Fibroblast of skin of right biceps (primary cell): ENCODE measurements around the gene MGAT5B.
A peak's percentile ranks its signal among the peaks of the same experiment; 100 is the strongest.

Experiments used
- DNase-seq: peaks from one replicate; pipeline ENCODE4 v3.0.0-alpha.2; 2013

The MGAT5B gene

DNA sequence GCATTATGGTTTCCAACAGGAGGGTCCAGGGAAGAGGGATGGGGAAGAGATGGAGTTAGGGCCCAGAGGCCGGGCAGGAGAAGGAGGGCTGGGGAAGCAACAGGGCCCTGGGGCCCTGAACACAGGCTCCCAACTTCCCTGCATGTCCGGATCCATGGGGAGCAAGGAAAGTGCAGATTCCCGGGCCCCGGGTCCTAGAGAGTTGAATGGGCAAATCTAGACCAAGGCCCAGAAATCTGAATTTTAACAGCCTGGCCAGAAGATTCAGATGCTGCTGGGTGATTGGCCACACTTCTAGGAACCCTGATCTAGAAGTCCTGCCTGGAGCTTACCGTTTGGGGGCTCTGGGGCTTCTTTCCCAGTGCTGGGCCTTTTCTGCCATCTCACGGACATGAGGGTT is 13.2 kb downstream of the MGAT5B start:
- DNase-seq = no peak

DNA sequence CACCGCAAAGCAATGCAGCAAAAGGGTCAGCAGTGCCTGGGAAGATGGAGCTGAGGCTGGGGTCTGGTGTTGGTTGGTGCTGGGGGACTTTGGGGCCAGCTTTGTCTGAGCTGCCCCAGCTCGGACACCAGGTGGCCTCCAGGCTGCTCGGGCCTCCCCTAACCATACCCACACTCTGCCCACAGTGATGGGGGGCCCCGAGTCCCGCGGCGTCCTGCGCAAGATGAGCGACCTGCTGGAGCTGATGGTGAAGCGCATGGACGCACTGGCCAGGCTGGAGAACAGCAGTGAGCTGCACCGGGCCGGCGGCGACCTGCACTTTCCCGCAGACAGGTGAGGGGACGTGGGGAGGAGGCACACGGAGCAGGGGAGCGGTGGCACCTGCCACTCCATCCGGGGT is 13.8 kb downstream of the MGAT5B start:
- no peak for DNase-seq

DNA sequence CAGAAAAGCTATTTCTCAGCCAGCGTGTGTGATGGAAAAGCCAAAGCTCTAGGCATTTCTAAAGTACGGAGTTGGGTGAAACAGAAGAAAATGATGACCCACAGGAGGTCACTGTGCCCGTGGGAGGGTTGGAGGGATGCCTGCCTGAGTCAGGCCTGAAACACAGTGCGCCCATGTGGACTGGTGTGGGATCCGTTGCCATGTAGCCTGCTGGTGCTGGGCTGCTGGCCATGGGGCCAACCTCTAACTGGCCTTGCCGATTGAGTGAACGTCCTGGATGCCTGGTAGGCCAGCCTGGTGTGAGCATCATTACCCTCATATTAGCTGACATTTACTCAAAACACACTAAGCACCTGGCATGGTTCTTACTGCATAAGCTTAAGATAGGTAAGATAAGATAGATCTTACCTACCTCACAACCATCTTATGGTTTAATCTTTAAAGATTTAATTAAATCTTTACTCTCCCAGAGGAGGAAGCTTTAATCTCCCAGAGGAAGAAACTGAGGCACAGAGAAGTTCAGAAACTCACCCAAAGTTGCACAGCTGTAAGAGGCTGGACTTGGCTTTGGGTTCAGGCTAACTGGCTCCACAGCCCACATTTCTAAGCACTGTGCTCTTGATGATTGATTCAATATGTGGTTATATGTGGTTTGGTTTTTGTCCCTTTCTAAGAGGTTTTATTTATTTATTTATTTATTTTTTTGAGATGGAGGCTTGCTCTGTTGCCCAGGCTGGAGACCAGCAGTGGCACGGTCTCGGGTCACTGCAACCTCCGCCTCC is 15.7 kb downstream of the MGAT5B start:
- DNase-seq = no peak

DNA sequence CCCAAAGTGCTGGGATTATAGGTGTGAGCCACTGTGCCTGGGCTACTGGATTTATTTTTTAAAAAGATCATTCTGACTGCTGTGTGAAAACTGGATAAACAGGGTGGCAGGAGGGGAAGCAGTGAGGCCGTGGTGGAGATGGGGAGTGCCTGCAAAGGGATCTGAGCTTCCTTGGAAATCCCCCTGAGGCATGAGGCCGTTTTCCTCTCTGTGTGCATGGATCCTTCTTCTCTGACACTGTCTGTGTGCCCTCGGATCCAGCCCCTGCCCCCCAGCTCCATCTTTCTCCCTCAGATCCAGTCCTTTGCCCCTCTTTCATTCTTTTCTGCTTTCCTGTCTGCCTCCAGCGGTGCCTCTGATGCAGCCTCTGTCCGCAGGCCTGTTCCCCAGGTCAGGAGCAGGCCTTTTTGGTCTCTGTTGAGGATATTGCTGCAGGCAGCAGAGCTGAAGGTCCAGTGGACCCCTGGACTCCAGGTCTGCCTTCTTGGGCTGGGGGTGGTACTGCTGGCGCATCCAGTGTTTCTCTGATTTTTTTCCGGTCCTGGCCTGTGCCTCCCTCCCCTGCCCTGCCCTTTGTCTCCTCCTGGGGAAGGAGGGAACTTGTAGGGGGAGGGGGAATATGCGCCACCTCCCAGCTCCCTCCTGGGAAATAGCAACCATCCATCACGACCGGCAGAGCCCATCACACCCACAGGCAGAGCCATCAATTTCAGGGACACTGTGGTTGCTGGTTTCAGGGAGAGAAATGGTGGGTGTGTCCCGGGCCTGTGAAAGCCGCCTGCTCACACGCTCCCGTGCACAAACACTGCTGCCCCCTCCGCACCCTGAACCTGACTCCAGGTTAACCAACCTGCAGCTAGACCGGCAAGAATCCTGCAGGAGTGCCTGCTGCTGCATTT is 17.0 kb downstream of the MGAT5B start:
- no peak for DNase-seq

DNA sequence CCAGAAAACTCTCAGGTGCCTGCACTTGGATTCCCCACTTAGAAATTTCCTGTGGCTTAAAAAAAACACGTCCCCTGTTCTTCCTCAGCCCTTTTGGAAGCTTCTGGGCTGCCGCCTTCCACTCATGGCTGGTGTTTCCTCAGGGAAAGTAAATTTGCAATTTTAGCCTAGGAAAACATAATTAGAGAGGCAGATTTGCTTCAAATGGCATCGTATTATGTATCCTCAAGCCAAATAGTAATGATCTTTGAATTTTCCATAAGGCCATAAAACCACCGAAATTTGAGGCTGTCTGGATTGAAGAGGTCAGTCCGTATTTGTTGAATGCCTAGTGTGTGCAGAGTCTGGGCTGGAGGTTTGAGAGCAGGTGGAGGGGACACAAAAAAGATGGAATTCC is 17.7 kb downstream of the MGAT5B start:
- no peak for DNase-seq

DNA sequence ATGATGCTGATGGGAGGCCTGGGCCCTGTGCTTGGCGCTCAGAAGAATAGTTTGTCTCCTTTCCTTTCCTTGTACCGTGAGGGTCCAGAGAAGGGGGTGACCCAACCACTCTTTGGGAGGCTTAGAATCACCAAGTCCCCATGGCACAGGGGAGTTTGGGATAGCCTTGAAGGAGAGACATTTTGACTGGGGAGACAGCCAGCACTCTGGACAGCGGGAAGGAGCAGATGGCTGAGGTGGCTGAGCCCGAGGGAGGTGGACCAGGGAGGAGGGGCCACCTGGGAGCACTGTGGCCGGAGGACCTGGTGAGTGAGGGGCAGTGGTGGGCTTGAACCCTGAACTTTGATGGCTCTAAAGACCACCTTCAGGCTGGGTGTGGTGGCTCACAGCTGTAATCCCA is 18.2 kb downstream of the MGAT5B start:
- DNase-seq = no peak

DNA sequence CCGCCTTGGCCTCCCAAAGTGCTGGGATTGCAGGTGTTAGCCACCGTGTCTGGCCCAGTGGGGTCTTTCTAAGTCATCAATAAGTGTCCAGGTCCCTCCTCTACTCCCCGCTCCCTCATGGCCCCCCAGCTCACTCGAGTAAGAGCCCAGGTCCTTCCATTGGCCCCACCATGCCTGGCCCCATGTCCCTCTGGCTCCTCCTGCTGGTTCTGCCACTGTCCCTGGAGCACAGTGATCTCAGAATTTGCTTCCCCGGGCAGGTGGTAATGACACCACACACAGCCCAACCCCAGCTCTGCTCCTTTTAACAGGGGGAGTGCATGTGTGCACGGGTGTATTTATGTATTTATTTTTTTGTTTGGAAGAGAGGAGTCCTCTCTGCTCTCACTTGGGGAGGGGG is 19.6 kb downstream of the MGAT5B start:
- DNase-seq = peak; percentile 7

DNA sequence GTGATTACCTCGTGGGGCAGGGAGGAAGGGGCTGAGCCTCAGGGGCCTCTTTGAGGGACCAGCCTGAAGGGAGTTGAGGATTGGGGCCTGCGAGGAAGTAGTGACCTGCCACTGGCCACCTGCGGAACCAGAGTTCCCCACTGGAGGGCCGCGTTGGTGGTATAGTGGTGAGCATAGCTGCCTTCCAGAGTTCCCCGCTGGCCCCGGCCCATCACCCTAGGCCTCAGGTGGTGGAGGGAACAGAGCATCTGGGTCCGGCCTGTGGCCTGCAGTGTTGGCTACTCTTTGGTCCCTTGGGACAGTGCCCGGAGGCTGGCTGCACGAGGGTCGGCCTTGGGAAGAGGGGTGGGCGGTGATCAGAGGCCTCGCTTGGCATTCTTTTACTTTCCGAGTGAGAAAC is 20.5 kb downstream of the MGAT5B start:
- DNase-seq = no peak

DNA sequence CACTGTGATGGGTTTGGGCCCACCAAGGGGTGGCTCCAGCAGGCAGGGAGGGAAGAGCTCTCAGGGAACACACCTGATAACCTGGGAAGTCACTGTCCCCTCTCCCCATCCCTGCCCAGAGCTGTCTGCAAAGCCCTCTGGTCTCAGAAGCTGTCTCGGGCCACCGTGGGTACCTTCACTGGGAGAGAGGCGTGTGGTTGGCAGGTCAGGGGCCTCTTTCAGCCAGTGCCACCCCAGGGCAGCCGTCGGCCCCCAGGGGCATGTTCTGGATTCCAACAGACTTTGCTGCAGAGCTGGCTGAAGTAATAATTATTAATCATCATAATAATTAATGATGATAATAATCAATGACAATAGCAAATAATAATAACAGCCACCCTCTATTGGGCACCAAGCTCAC is 21.1 kb downstream of the MGAT5B start:
- no peak for DNase-seq

DNA sequence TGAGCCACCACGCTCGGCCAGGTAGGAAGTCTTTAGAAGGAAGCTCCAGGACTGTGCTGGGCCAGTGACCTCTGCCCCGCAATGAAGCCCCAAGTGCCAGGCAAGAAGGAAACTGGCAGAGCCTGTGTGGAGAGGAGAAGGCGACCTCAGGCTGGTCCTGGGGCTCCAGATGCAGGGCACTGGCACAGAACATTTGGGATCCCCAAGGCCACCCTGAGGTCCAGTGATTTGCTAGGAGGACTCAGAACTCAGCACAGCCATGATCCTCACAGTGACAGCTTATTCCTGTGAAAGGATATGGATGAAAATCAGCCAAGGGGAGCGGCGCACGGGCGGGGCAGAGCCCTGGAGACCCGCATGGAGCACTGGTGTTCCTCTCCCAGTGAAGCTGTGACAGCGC is 24.1 kb downstream of the MGAT5B start:
- no peak for DNase-seq

DNA sequence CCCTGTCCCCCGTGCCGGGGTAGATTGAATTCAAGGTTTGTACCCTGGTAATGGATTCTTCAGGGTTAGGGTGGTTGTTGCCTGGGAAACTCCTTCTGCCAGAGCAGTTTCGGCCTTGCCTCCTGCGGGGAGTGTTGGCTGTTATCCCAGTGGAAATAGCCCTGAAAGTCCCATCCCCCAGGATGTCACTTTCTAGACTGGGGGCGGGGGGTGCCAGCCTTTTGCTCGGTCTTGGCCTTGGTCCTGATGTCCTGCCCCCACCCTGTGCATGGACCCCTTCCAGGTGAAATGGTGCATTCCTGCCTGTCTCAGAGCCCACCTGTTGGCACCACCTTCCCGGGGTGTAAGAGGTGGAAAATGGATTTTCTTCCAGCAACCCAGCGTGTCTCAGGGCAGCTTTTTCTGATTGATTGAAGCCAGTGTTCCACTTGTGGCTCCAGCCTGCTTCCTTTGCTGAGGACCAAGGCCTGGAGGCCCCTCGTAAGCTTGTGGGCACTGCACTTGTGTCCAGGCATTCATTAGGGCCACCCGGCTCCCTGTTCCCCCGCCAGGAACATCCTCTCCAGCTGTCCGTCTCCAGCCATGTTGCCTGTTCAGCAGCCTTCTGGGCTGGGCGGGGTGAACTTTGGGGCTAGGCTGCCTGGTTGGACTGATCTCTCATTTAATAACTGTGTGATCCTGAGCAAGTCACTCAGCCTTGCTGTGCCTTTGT is 25.6 kb downstream of the MGAT5B start:
- DNase-seq = no peak

DNA sequence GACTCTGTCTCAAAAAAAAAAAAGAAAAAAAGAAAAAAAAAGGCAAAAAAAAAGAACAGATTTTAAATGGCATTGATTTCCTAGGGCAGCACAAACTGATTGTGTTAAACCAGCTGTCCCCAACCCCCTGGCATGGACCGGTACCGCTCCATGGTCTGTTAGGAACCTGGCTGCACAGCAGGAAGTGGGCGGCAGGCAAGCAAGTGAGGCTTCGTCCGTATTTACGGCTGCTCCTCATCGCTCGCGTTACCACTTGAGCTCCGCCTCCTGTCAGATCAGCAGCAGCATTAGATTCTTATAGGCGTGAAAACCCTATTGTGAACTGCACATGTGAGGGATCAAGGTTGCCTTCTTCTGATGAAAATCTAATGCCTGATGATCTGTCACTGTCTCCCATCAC is 26.6 kb downstream of the MGAT5B start:
- no peak for DNase-seq

DNA sequence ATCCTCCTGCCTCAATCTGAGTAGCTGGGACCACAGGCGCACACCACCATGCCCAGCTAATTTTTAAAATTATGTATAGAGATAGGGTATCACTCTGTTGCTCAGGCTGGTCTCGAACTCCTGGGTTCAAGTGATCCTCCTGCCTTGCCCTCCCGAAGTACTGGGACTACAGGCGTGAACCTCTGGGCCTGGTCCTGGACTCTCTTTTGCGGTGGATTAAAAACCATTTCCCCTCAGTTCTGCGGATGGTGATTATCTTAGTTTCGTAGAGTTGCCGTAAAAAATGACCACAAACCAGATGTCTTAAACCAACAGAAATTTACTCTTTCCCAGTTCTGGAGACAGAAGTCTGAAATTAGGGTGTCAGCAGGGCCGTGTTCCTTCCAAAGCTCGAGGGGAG is 28.8 kb downstream of the MGAT5B start:
- DNase-seq = no peak

DNA sequence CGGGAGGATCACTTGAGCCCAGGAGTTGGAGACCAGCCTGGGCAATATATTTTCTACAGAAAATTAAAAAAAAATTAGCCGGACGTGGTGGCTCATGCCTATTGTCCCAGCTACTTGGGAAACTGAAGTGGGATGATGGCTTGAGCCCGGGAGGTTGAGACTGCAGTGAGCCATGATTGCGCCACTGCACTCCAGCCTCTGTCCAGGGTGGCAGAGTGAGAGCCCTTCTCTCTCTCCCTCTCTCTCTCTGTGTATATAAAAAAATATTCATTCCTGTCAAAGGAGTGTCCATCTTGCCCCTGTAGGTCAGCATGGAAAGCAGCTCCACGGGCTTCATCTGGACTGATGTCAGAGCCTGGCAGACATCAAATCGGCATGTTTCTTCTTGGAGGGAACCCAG is 31.2 kb downstream of the MGAT5B start:
- DNase-seq = no peak

DNA sequence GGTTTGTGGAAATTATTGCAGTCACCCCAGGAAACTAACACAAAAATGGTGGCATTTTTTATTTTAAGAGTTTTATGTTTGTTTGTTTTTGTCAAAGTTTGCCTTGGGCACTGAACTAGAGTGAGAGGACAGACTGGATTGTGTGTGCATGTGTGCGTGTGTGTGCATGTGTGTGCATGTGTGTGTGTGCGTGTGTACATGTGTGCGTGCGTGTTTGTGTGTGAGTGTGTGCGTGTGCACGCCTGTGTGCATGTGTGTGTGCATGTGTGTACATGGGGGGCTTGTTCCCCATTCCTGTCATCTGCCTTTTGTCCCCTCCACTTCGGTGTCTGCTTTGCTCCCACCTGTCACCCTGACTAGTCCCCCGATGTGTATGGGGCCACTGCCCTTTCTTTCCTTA is 32.5 kb downstream of the MGAT5B start:
- DNase-seq = no peak

DNA sequence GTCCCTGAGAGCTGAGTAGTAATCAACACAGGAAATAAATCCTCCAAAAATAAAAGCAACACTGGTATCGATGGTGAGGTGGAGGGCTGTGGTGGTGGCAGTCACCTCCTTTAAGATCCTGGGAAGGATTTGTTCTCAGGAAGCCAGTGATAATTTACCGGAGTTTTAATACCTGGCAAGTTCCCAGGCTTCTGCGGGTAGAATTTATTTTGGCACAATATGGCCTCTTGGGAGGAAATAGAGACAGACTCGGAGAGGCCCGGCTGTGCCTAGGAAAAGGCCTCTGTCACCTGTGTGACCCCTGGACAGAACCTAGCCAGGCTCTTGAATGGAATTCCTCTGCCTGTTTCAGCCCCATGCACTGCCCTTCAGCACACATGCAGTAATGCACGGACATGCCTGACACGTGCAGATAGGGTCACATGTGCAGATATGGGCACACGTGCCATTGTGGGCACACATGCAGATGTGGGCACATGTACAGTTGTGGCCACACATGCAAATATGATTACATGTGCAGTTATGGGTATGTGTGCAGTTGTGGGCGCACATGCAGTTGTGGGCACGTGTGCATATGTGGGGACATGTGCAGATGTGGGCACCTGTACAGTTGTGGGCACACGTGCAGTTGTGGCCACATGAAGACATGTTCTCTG is 33.5 kb downstream of the MGAT5B start:
- no peak for DNase-seq

DNA sequence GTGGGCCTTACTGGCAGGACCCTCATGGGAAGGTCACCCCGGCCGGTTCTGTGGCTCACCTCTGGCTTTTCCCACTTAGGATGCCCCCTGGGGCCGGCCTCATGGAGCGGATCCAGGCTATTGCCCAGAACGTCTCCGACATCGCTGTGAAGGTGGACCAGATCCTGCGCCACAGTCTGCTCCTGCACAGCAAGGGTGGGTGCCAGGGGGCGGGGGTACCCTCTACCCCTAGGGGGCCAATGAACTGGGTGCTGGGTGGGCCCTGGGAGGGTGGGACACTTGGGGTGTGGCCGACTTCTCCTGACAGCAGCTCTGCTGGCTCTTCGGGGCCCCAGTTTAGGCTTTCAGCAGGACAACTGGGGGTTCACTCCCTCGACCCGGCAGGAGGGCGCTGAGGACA is 34.3 kb downstream of the MGAT5B start:
- DNase-seq = no peak

DNA sequence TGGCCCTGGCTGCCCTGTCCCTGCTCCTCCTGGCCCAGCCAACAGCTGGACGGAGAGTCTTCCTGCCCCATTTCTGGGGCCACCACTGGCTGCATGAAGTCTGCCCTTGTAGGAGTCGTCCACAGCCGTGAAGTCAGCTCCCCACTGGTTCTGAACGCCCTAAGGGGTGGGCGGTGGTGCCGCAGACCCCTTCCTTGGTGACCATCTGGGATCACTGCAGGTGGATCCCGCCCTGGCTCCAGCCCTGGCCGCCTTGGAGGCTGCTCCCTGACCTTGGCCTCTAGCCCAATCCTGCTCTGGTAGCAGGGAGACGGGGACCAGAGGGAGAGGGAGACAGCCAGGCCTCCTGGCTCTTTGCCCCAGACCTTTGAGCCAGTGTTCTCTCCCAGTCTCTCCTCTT is 35.4 kb downstream of the MGAT5B start:
- no peak for DNase-seq

DNA sequence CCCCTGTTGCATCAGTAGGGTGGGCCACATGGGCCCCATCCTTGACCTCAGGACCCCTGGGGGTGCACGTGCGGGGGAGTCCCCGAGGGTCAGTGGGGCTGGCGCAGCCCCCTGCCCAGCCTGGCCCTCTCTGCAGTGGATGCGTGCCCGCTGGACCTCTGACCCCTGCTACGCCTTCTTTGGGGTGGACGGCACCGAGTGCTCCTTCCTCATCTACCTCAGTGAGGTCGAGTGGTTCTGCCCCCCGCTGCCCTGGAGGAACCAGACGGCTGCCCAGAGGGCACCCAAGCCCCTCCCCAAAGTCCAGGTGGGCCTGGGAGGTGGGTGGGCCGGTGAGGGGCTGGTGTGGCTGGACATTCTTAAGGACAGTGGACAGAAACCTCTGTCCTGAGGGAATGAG is 35.9 kb downstream of the MGAT5B start:
- no peak for DNase-seq

DNA sequence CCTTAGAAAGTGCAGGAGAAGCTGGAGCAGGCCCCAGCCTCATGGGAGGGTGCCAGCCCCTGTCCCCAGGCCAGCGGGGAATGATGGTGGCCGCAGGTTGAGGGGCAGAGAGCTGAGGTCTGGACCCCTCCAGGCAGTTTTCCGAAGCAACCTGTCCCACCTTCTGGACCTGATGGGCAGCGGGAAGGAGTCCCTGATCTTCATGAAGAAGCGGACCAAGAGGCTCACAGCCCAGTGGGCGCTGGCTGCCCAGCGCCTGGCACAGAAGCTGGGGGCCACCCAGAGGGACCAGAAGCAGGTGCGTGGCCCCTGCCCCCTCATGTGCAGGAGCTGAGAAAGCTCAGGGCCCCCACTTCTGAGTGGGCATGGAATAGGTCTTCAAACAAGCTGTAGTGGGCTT is 36.8 kb downstream of the MGAT5B start:
- no peak for DNase-seq

DNA sequence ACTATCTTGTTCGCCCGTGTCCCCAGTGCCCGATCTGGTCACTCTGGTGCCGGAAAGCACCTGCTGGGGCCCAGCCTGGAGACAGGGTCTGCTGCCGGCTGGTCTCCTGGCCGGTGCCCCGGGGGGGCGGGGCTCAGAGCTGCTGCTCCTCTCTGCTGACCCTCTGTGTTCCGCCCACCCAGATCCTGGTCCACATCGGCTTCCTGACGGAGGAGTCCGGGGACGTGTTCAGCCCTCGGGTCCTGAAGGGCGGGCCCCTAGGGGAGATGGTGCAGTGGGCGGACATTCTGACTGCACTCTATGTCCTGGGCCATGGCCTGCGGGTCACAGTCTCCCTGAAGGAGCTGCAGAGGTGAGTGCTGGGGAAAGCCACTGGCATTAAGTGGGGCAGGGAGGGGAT is 37.6 kb downstream of the MGAT5B start:
- no peak for DNase-seq

DNA sequence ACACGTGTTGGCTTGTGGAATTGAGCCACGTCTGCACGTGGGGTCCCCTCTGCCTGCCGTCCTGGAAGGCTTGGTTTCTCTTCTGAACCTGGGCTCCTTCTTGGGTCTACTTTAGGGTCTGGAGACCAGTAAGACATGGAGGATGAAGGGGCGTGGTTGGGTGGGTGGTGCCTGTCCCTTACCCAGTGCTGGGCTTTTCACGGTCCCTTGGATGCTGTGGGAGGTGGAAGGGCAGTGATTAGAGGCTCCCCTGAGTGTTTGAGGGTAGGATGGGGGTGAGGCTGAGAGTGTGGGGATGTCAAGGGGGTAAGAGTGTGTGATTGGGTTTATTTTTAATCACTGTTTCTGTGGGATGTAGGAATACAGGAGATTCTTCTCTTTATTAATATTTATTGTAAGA is 38.3 kb downstream of the MGAT5B start:
- no peak for DNase-seq

DNA sequence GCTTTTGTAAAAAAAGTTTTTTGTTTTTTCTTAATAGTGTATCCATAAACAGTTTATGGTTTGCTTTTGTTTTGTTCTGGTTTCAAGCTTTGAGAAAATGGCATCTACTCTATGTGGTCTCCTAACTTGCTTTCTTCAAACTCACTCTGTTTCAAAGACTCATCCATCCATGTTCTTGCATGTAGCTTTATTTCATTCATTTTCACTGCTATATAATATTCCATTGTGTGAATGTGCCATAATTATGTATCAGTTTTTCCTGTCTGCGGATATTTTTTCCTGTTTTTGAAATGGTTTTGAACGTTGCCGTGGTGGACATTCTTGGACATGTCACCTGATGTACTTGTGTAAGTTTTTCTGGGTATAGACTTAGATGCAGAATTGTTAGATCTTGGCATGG is 39.1 kb downstream of the MGAT5B start:
- DNase-seq = no peak
